Activated T-cell treated with anti-CD3 and anti-CD28 coated beads, Interleukin-2, amount 50 U/mL, for 24 hours (primary cell): ENCODE data around the gene CFAP97D1.
A peak's percentile ranks its signal among the peaks of the same experiment; 100 is the strongest.

Source experiments
- DNase-seq: peaks from one replicate; pipeline ENCODE4 v3.0.0-alpha.2; 2020
- H3K27ac Mint-ChIP-seq: 2 replicates; pipeline ENCODE4 v1.8.0; 2020; ENCODE audit warnings: mild to moderate bottlenecking, mixed read lengths
- H3K27me3 Mint-ChIP-seq: 2 replicates; pipeline ENCODE4 v1.8.0; 2020; ENCODE audit warnings: mixed read lengths
- H3K36me3 Mint-ChIP-seq: 2 replicates; pipeline ENCODE4 v1.8.0; 2020; ENCODE audit warnings: low read depth, mixed read lengths
- H3K4me1 Mint-ChIP-seq: 2 replicates; pipeline ENCODE4 v1.8.0; 2020; ENCODE audit warnings: low read depth, mixed read lengths
- H3K4me3 Mint-ChIP-seq: 2 replicates; pipeline ENCODE4 v1.8.0; 2020; ENCODE audit warnings: mild to moderate bottlenecking, moderate library complexity, mixed read lengths
- H3K9me3 Mint-ChIP-seq: 2 replicates; pipeline ENCODE4 v1.8.0; 2020; ENCODE audit warnings: mixed read lengths

CFAP97D1 gene

DNA sequence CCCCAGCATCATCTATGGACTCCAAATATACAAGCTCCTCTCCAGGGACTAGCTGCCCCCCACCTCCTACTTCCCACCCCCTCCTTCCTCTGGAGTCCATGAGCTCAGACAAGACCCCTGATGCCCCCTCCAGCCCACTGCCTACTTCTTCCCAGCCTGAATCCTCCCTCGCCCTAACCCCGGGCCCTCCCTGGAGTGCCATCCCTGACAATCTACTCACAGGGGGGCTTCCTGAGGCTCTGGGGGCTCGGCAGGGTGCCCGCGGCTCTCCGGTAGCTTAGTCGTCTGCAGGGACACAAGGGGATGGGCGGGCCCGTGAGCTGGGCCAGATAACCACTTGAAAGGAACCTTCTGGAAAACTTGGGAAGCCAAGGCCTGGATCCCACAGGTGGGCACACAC, 37.6 kb downstream of the CFAP97D1 start:
- H3K27ac Mint-ChIP-seq: no peak overlapping the region
- no peaks in the 10 kb centered on the region for H3K9me3 Mint-ChIP-seq
- peaks cover 3% of the 10 kb centered on the region for H3K27me3 Mint-ChIP-seq
- no peak overlapping the region for H3K4me3 Mint-ChIP-seq
- no peak for DNase-seq
- no peaks in the 10 kb centered on the region for H3K36me3 Mint-ChIP-seq
- no peaks in the 10 kb centered on the region for H3K4me1 Mint-ChIP-seq

GRCh38 chr17:43818966-43819365, 38.7 kb downstream of the CFAP97D1 start:
- H3K4me1 Mint-ChIP-seq: no peaks in the 10 kb centered on the region
- H3K9me3 Mint-ChIP-seq: no peaks in the 10 kb centered on the region
- H3K36me3 Mint-ChIP-seq: no peaks in the 10 kb centered on the region
- no peaks in the 10 kb centered on the region for H3K27me3 Mint-ChIP-seq
- no peak for DNase-seq
- H3K4me3 Mint-ChIP-seq: no peak overlapping the region
- no peak overlapping the region for H3K27ac Mint-ChIP-seq

DNA sequence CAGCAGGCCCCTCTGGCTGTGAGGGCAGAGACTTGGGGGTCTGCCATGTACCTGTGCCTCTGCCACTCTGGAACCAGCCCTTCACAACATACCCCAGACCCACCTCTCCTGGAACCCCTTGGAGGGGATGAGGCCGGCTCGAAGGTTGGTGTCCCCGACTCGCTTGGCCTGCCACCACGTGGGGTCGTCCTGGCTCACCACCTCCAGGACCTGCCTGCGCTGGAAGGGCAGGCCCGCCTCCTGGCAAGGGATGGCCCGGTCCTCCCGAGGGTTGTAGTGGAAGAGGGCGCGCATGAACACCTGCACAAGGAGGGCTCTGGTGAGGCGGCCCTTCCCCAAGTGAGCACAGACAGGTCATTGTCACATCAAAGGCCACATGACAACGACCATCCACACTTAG, 40.5 kb downstream of the CFAP97D1 start:
- Mint-ChIP-seq H3K4me1 (no peaks in the 10 kb centered on the region), H3K4me3 (no peak overlapping the region), H3K27ac (no peak overlapping the region), H3K9me3 (no peaks in the 10 kb centered on the region), H3K27me3 (no peaks in the 10 kb centered on the region), H3K36me3 (no peaks in the 10 kb centered on the region)
- no peak for DNase-seq

DNA sequence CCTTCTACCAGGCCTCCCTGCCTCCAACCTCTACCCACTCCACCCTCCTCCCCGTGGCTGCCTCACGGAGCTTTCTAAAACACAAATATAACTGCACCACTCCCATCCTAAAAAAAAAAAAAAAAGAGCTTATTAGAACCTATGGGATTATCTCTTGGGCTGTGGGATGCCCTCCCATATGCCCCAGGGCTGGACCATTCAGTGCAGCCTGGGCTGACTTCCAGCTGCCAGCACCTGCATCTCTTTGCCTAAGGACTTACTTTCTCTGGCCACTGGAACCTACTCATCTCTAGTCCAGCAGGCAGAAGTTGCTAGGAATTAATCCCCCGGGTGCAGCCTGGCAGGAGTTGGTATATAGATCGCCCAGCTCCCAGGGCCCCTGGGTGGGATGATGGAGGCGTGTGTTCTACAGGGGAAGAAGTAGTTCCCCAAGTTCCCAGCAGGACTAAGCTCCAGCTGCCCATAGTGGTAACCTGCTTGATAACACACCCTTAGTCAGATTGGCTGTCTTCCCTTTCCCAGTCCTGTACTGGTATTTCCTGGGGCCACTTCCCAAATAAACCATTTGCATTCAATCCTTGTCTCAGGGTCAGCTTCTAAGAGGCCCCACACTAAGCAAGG, 42.4 kb downstream of the CFAP97D1 start:
- Mint-ChIP-seq H3K36me3 (no peaks in the 10 kb centered on the region), H3K4me1 (no peaks in the 10 kb centered on the region), H3K27me3 (no peaks in the 10 kb centered on the region), H3K9me3 (no peaks in the 10 kb centered on the region), H3K4me3 (no peak overlapping the region), H3K27ac (no peak overlapping the region)
- no peak for DNase-seq

- Mint-ChIP-seq H3K27ac (no peak overlapping the region), H3K4me1 (no peaks in the 10 kb centered on the region), H3K4me3 (no peak overlapping the region), H3K9me3 (no peaks in the 10 kb centered on the region), H3K27me3 (no peaks in the 10 kb centered on the region), H3K36me3 (no peaks in the 10 kb centered on the region)
- no peak for DNase-seq
Observed at GRCh38 chr17:43823350-43824084, 43.3 kb downstream of the CFAP97D1 start.

DNA sequence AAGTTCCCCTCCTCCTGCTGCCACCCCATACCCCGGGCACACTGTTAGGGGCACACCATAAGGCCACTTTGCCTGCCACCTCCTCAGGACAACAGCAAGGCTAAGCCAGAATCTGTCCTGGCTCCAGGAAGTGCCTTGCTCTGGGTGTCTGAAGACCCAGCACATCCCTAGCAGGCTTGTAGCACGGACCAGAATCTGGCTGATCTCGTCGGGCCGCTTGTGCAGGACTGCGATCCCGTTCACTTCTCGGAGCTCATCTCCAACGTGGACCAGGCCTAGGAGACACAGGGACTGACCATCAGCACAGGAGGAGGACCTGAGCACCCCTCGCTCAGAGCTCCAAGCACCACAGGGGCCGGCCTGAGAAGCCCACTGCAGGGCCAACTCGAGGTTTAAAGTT, 45.3 kb downstream of the CFAP97D1 start:
- Mint-ChIP-seq H3K27me3 (no peaks in the 10 kb centered on the region), H3K4me3 (no peak overlapping the region), H3K9me3 (no peaks in the 10 kb centered on the region), H3K36me3 (no peaks in the 10 kb centered on the region), H3K27ac (no peak overlapping the region), H3K4me1 (peaks cover 4% of the 10 kb centered on the region)
- DNase-seq: no peak

DNA sequence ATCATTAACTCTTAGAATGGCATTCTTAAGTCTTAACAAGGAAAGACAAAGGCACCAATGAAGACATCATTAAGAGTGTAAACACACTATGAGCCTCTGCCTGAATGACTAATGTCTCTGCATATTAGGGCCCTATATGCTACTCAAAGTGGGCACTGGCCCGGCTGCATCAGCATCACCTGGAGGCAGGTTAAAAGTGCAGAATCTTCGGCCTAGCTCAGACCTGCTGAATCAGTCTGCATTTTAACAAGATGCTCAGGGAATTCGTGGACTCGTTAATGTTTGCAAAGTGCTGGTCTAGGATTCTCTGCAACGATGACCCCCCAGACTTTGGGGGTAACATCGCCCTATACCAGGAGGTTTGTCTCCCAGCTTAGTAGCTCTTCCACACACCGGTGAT, 46.0 kb downstream of the CFAP97D1 start:
- Mint-ChIP-seq H3K27ac (no peak overlapping the region), H3K4me1 (peaks cover 9% of the 10 kb centered on the region), H3K27me3 (peaks cover 6% of the 10 kb centered on the region), H3K9me3 (no peaks in the 10 kb centered on the region), H3K4me3 (no peak overlapping the region), H3K36me3 (no peaks in the 10 kb centered on the region)
- no peak for DNase-seq

DNA sequence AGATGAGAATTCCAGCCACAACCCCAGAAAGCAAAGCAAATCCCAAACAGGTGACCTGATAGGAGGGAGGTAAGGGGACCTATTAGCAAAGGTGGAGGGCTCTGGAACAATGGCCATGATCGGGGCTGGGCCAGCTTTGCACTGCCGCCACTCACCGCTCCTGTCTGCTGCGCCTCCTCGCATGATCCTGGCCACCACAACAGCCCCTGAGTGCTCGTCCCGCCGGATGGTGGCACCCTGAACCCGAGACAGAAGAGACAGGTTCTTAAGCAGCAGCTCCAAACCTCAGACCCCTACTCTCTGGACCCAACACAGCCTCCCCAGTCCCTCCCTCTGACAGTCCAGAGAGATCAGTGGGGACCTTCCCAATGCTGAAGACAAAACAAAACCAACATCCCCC, 47.4 kb downstream of the CFAP97D1 start:
- peaks cover 19% of the 10 kb centered on the region for H3K27me3 Mint-ChIP-seq
- no peaks in the 10 kb centered on the region for H3K9me3 Mint-ChIP-seq
- H3K4me3 Mint-ChIP-seq: no peak overlapping the region
- H3K36me3 Mint-ChIP-seq: no peaks in the 10 kb centered on the region
- no peak for DNase-seq
- no peak overlapping the region for H3K27ac Mint-ChIP-seq
- peaks cover 15% of the 10 kb centered on the region for H3K4me1 Mint-ChIP-seq

- H3K36me3 Mint-ChIP-seq: no peaks in the 10 kb centered on the region
- H3K27me3 Mint-ChIP-seq: peaks cover 35% of the 10 kb centered on the region
- H3K4me1 Mint-ChIP-seq: peaks cover 22% of the 10 kb centered on the region
- H3K9me3 Mint-ChIP-seq: no peaks in the 10 kb centered on the region
- H3K27ac Mint-ChIP-seq: no peak overlapping the region
- H3K4me3 Mint-ChIP-seq: no peak overlapping the region
- DNase-seq: no peak
Observed at GRCh38 chr17:43829738-43830137, 49.5 kb downstream of the CFAP97D1 start.

DNA sequence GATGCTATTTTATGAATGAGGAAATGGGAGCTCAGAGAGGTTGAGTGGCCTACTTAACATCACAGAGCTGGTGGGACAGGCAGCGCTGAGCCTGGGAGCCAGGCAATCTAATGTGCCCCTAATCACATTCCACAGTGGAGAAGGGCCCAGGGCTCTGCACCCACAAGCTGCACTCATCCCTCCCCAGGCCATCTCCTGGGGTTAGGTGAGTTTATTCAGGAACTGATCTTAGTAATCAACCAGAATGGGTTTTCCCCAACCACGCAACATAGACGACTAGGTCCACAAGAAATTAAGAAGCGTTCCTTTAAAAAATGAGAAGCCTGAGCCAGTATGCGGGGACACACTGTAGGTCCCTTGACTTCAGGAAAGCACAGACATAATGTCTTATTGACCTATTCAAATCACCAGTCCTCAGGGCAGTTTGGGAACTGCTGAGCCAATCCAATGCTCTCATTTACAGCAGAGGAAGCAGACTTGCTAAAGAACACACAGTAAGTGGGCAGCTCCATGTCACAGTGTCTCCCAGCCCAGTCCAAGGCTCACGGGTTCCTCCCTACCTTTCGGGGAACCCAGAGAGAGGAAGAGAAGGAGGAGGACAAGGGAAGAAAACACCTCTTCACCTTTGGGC, 50.4 kb downstream of the CFAP97D1 start:
- Mint-ChIP-seq H3K27ac (no peak overlapping the region), H3K27me3 (peaks cover 44% of the 10 kb centered on the region), H3K4me1 (peaks cover 22% of the 10 kb centered on the region), H3K9me3 (no peaks in the 10 kb centered on the region), H3K36me3 (no peaks in the 10 kb centered on the region), H3K4me3 (no peak overlapping the region)
- no peak for DNase-seq

- peaks cover 22% of the 10 kb centered on the region for H3K4me1 Mint-ChIP-seq
- peaks cover 51% of the 10 kb centered on the region for H3K27me3 Mint-ChIP-seq
- H3K27ac Mint-ChIP-seq: no peak overlapping the region
- peak overlapping the region; percentile 35 for H3K4me3 Mint-ChIP-seq
- H3K9me3 Mint-ChIP-seq: no peaks in the 10 kb centered on the region
- DNase-seq: no peak
- no peaks in the 10 kb centered on the region for H3K36me3 Mint-ChIP-seq
Observed at GRCh38 chr17:43831633-43832032, 51.4 kb downstream of the CFAP97D1 start.

GRCh38 chr17:43832168-43832975, 52.1 kb downstream of the CFAP97D1 start:
- Mint-ChIP-seq H3K36me3 (no peaks in the 10 kb centered on the region), H3K27ac (no peak overlapping the region), H3K4me3 (peak overlapping the region; percentile 67), H3K27me3 (peaks cover 53% of the 10 kb centered on the region), H3K4me1 (peaks cover 22% of the 10 kb centered on the region), H3K9me3 (no peaks in the 10 kb centered on the region)
- DNase-seq: peak; percentile 48

- peaks cover 56% of the 10 kb centered on the region for H3K27me3 Mint-ChIP-seq
- peak; percentile 56 for DNase-seq
- H3K4me1 Mint-ChIP-seq: peaks cover 22% of the 10 kb centered on the region
- no peaks in the 10 kb centered on the region for H3K9me3 Mint-ChIP-seq
- no peak within 1 kb of the TSS for H3K27ac Mint-ChIP-seq
- peak within 1 kb of the TSS; percentile 67 for H3K4me3 Mint-ChIP-seq
- H3K36me3 Mint-ChIP-seq: no peaks in the 10 kb centered on the region
Observed at GRCh38 chr17:43832976-43833829, 53.0 kb downstream of the CFAP97D1 start, which contains the start of gene MPP3. Gene MPP3 (minus strand): TSS chr17:43833146. CDS start chr17:43831906, 1,240 bp downstream.

- peaks cover 56% of the 10 kb centered on the region for H3K27me3 Mint-ChIP-seq
- H3K27ac Mint-ChIP-seq: no peak overlapping the region
- peaks cover 22% of the 10 kb centered on the region for H3K4me1 Mint-ChIP-seq
- H3K9me3 Mint-ChIP-seq: no peaks in the 10 kb centered on the region
- H3K4me3 Mint-ChIP-seq: no peak overlapping the region
- no peak for DNase-seq
- H3K36me3 Mint-ChIP-seq: no peaks in the 10 kb centered on the region
Observed at GRCh38 chr17:43834106-43834505, 53.9 kb downstream of the CFAP97D1 start.
